HG02884 (cell line): ENCODE measurements around the gene ADAD2.

Source experiments
- ATAC-seq: cut with Tn5 transposase; IDR thresholded peaks from one replicate; pipeline ENCODE4 v1.9.1; 2021; ENCODE audit warnings: mild to moderate bottlenecking, moderate library complexity; ENCODE audit not compliant: unreplicated experiment

The ADAD2 gene

GRCh38 chr16:84176192-84177053 is 14.5 kb upstream of the ADAD2 start:
- no peak for ATAC-seq

DNA sequence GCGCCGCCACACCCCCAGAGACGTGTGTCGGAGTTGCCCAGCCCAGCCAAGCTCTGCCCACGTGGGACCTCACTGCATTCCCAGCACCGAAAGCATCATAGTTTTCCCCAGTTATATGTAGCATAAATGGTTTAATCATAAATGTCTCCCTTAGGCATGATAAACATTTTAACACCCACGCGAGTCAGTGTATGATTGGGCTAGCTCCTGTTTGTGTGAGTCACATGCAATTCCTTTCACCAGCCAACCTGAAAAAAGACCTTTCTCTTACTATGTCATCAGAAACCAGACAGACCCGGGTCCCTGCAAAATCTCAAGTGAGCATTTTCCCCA is 13.2 kb upstream of the ADAD2 start:
- no peak for ATAC-seq

- no peak for ATAC-seq
Measured at GRCh38 chr16:84178146-84178765, 12.7 kb upstream of the ADAD2 start.

- ATAC-seq = no peak
Measured at GRCh38 chr16:84178892-84179611, 11.9 kb upstream of the ADAD2 start.

DNA sequence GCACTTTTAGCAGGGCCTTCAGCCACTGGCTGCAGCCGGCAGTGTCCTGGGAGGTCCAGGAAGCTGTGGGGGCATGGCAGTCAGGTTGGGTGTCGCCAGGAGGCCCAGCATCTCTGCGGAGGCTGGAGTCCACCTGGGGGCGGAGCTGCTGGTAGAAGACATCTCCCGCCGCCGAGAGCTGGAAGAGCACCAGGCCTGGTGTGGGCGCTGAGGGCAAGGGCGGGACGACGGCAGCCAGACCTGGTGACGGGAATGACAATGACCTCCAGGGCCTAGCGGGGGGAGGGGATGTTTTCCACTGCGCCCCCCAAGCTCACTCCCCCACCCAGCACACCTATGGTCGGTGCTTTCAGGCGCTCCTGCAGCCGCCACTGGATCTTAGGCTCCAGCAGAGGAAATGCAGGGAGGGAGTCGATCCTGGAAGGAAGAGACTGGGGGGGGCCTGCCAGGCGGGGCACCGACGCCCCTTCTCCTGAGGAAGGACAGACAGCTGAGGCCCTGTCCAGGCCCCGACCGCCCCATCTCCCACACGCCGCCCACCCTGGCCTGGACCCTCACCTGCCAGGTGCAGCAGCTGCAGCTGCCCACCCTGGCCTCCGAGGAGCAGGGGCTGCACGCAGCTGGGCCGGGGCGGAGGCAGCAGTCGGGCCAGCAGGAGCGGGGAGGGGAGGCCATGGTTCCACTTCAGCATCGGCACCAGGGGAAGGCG is 11.2 kb upstream of the ADAD2 start:
- ATAC-seq = no peak

DNA sequence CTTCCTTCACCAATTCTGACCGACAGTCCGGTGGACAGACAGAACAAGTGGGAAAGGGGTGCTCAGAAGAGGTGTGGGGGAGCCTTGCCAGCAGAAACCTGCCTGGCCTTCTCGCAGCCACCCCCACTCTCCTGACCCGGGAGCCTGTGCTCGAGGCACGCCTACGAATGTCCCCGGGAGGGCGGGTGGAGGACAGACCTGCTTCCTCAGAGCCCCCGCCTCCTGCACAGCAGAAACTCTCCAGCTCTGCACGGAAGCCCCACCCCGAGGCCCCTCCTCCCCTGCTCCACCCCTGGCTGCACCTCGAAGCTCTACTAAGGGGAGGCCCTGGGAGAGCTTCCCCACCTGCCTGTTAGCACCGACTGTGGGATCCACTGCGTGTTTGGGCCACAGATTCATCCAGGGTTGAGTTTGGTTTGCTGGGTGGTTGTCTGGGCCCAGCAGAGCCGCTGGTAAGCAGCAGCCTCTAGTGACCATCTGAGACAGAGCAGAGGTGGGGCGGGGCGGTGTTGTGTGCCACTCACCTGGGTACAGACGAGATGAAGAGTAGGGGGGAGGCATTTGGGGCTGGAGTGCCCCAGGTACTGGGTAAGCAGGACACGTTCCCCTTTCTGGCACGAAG is 10.3 kb upstream of the ADAD2 start:
- no peak for ATAC-seq

DNA sequence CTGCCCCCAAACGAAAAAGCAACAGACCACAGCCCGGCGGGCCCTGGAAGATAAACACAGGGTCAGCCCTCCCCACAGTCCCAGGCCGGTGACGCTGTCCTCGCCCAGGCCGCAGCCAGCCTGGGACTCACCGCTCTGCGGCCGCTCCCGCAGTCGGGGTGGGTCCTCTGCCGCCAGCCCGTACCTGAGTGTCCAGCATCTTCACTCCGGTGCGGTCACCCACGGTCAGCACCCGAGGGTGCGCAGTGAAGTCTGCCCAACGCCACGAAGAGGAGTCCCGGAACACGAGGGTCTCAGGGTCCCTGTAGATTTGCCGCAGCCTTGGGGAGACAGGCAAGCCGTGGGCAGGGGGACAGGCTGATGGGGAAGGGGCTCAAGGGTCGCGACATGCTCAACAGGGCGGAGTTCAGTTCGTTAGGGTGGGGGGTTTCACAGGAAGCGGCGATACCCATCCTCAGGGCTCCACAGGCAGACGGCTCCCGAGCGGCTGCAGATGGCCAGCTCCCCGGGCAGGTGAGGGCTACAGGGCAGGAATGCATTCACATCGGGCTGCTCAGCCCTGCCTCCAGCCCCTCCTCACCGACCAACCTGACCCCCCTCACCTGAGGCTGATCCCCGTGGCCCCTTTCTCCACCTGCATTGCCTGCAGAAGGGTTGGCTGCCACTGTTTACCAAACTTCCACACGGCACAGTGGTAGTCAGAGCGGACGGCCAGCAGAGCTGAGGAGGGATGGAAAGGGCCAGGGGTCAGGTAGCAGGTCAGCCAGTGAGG is 9.6 kb upstream of the ADAD2 start:
- ATAC-seq = no peak

DNA sequence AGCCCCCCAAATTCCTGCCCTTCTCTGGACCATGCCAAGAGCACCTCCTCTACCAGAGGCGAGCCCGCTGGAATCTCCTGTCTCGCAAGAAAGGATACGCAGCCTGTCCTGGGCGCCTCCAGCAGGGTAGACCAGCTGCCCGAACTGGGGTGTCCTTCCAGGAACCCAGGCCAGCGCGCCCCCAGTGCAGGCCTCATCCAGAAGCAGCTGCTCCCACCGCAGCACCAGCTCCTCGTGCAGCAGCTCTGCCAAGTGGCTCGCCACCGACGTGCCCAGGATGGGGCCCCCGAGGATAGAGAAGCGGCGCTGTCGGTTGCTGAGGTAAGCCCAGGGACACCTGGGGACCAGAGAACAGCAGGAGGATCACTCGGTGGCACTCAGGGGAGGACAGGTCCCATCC is 8.9 kb upstream of the ADAD2 start:
- ATAC-seq = no peak

GRCh38 chr16:84182680-84183571 is 8.0 kb upstream of the ADAD2 start:
- no peak for ATAC-seq

DNA sequence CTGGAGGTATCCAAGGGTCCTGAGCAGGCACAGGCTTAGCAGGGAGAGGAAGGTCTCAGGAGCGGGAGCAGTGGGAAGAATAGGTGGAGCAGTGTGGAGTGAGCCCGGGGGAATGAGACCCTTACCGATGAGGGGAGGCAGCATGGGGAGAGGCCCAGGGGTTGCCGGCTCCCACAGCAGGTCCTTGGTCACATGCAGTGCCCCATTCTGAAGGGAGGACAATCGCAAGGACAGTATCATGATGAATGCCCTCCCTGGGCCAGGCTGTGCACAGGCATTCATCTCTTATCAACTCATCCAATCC is 7.4 kb upstream of the ADAD2 start:
- ATAC-seq = no peak

DNA sequence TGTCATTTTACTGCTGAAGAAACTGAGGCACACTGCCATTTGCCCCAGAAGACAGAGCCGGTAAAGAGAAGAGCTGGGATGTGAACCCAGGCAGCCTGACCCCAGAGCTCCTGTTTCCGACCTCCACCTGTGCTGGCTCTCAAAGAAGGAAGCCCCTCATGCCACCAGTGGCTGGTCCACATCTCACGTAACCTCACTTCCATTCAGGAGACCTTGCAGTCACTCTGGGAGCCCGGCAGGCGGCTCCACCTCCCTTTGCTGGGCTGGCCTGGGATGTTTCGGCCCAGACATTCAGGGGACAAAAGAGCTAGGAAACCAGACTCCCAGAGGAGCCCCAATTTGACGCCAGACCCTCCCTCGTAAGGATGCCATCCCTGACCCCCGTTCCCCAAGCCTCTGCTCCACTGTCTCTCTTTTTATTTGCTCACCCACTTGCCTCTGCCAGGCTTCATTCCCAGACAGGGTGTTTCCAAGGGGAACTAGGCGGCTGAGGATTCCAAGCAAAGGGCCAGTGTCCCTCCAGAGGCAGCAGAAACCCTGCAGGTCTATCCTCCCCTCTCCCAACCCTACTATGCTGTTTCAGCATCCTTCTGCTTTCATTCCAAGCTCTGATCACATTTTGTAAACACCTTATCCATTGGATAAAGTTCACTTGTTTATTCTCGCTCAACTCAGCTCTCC is 6.9 kb upstream of the ADAD2 start:
- no peak for ATAC-seq

DNA sequence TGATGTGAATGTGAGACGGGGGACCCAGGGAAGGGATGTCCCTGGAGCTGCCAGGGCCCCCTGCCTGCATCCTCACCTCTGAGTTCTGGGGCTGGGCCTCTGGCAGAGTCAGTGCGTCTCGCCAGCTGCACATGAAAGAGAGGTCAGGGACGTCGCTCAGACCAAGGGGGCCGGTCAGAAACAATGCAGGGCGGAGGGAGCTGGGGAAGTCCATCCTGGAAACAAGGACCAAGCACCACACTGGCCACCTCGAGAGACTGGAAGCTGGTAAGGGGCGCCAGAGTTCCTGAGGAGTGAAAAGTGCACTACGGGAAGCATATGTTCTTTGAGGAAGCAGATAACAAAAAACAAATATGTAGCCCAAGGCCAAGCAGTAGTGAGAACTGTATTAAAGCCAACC is 6.2 kb upstream of the ADAD2 start:
- no peak for ATAC-seq

DNA sequence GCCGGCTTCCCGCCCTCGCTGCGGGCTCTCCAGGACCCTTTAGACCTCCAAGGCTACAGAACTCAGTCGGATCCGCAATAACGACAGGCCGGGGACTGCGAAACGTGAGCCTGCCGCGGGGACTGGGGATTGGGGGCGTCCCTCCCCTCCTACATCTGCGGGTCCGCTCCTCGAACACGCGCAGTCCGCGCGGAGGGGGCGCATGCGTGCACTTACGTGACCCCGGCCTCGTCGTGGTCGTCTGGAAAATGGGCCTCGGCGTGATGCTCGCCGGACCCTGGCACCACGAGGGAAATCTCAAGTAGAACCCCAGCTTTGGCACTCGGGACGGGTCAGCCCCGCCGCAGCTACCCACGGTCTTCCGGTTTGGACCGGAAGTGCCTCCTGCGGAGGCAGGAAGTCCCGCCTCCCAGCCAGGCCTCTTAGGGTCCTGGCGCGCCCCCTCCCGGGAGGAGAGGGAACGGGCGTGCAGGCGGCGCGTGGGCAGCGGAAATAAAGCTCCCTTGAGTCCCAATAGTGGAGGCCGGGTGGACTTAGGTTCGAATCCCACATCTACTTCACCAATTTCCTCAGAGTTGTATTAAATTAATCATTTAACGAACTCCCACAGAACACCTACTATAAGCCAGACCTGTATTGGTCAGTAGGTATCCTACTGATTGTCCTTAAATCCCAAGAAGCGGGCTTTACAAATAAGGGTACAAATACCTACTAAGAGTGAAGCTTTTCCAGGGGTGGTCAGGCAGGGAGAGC is 4.1 kb upstream of the ADAD2 start, which contains the start of gene TAF1C:
Gene TAF1C, minus strand, starts transcription at position 373 of the 753 bp plus-strand sequence. CDS start 2,069 bp downstream, outside the sequence.
- peak; percentile 91 for ATAC-seq

- no peak for ATAC-seq
Measured at GRCh38 chr16:84191466-84191865, 509 bp downstream of the ADAD2 start.

DNA sequence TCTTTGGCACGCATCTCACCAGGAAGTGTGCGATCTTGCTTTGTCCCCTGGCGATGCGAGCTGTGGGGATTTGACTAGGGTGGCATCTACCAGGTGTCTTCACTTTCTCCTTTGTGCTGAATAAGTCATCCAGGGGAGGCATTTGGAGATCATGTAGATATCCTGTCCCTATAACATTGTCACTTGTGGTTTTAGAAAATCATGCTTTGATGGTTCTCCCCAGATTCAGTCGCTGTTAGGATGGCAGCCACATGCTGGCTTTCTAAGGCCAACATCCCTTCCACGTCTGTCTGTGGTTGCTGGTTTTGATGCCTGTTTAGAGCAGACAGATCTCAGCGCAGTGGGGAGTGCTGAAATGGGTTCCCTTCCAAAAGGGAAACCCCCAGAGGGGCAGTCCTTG is 2.5 kb downstream of the ADAD2 start:
- ATAC-seq = no peak

- no peak for ATAC-seq
Measured at GRCh38 chr16:84194018-84194417, 3.1 kb downstream of the ADAD2 start.

GRCh38 chr16:84194470-84195200 is 3.7 kb downstream of the ADAD2 start:
- ATAC-seq = no peak
